Psoas muscle (tissue), 8 donors: ENCODE data around the gene CLEC16A. TPM values are rescaled to one million over a fixed set of nuclear protein-coding genes. Genes with fewer than 3 reads are reported as not detected.
"Not testable (repeated sequence)": the region's sequence is repeated elsewhere in the genome, so short reads cannot be mapped to it uniquely, and the experiment has no call there.

Source experiments
- ATAC-seq, 4 donors: fragments of 200-7000 bp; cut with Tn5 transposase; one replicate each; pipeline ENCODE4 v1.9.1; 2020; ENCODE audit warnings: moderate library complexity in 3 of 4, mild to moderate bottlenecking in 2 of 4
- DNase-seq, 2 donors: peaks; one replicate each; pipeline ENCODE4 v3.0.0-alpha.2; 2020
- H3K27ac ChIP-seq: fragments of 200-600 bp; one replicate; pipeline ENCODE4 v1.8.0; 2022
- H3K27me3 ChIP-seq, 3 donors: fragments of 200-600 bp in 1 of 3; one replicate each; pipeline versions ENCODE4 v1.6.1 to v1.8.0; 2013 to 2022; ENCODE audit warnings: low read length in 2 of 3, mild to moderate bottlenecking in 2 of 3, moderate library complexity in 1 of 3; ENCODE audit not compliant: insufficient read depth in 3 of 3
- H3K36me3 ChIP-seq, 2 donors: fragments of 200-600 bp in 1 of 2; one replicate each; pipeline versions ENCODE4 v1.6.1 to v1.8.0; 2013 to 2022; ENCODE audit warnings: low read depth in 1 of 2, mild to moderate bottlenecking in 1 of 2, moderate library complexity in 1 of 2; ENCODE audit not compliant: insufficient read depth in 1 of 2
- H3K4me1 ChIP-seq: fragments of 200-600 bp; one replicate; pipeline ENCODE4 v1.8.0; 2022
- H3K4me3 ChIP-seq: fragments of 200-600 bp; one replicate; pipeline ENCODE4 v1.8.0; 2022; ENCODE audit warnings: mild to moderate bottlenecking
- H3K9me3 ChIP-seq: fragments of 200-600 bp; one replicate; pipeline ENCODE4 v1.8.0; 2022
- WGBS, 3 donors: extraction: QIAGEN DNeasy Blood & Tissue Kit; methylation state at CpG; one replicate each; pipeline versions ENCODE4 v1.1.6 to v1.1.7; 2013; 5-methylcytosine and 5-hydroxymethylcytosine counted together
- intact Hi-C, 2 donors: fragments of 100-400 bp; cut with DNase I; formaldehyde crosslinking; loops; one replicate each; pipeline versions ENCODE4 v1.11.0 to v1.14.2; 2022
- polyA plus RNA-seq, 3 donors: library from polyadenylated mRNA; stranded (reverse); fragments of 200-250 nt; gene quantifications; one replicate each; pipeline ENCODE4 v1.2.3, GENCODE V29; 2013
- total RNA-seq, 4 donors: library from RNA; stranded (reverse); fragmentation: NEBNext Ultra II Directional in 2 of 4; extraction: Animal tissue kit (Norgen Biotek cat#: 25700) in 2 of 4; gene quantifications; one replicate each; pipeline versions ENCODE4 v1.2.1 to v1.2.4, GENCODE V29; 2021 to 2023
- TF ChIP-seq, protein P1 (sequence below): fragments of 200-600 bp; IDR thresholded peaks from one replicate; pipeline ENCODE4 v1.8.0; 2022; ENCODE audit warnings: antibody characterized with exemption
- donor health status: healthy with polysubstance abuse.
- donor health status: DM: no; HTN: no; CAD: no; lungs with moderate emphysema.
- donor health status: Bipolar disorder and iron deficiency.
- donor health status: healthy.
- donor health status: DM: yes; HTN: yes; CAD: no.
- donor health status: DM: no; HTN: no; CAD: no.
- donor health status: DM: no; HTN: no; CAD: no.
- donor health status: DM: yes; HTN: yes; CAD: no.

CLEC16A gene
- total and polyA plus RNA-seq, 7 donors: 13.1 to 28.1 (median 21.4) TPM

DNA sequence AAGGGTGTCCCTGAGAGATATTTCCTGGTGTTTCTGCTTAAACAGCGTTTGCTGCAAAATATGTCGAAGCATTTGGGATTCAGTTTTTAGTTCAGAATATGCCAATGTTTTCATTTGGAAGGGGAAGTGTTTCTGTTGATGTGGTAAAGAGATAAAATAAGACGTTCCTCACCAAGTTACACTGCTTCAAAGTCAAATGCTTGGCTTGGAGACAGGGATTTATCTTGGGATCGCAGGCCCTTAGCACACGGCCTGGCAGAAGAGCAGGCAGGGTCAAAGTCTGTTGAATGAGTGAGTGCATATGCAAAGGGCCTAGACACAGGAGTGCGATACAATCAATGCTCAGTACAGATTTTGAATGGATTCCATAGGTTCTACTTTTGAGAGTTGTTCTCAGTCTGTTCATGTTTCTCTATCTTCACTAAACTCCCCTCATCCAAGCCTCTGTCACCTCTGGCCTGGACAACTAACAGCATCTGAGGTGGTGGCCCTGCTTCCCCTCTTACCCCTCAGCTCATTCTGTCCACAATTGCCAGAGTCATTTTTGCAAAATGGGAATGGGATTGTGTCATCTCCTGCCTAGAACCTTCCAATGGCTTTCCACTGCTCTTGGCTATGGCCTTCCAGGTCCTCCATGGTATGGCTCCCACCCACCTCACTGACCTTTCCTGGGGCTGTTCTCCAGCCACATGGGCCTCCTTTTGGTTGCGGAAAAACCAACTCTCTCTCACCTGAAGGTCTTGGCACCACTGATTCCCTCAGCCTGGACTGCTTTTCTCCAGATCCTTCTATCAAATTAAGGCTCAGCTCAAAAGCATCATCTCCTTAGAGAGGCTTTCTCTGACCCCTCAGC, 5.3 kb upstream of the CLEC16A start:
- Histone ChIP-seq H3K4me1 (peaks cover 77% of the 10 kb centered on the region), H3K36me3 (no peaks in the 10 kb centered on the region), H3K4me3 (peak overlapping the region; percentile 86), H3K27me3 (no peaks in the 10 kb centered on the region), H3K27ac (peak overlapping the region; percentile 91), H3K9me3 (no peaks in the 10 kb centered on the region)
- intact Hi-C loops: no loop called here
- TF ChIP-seq, protein P1, sequence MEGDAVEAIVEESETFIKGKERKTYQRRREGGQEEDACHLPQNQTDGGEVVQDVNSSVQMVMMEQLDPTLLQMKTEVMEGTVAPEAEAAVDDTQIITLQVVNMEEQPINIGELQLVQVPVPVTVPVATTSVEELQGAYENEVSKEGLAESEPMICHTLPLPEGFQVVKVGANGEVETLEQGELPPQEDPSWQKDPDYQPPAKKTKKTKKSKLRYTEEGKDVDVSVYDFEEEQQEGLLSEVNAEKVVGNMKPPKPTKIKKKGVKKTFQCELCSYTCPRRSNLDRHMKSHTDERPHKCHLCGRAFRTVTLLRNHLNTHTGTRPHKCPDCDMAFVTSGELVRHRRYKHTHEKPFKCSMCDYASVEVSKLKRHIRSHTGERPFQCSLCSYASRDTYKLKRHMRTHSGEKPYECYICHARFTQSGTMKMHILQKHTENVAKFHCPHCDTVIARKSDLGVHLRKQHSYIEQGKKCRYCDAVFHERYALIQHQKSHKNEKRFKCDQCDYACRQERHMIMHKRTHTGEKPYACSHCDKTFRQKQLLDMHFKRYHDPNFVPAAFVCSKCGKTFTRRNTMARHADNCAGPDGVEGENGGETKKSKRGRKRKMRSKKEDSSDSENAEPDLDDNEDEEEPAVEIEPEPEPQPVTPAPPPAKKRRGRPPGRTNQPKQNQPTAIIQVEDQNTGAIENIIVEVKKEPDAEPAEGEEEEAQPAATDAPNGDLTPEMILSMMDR: no peak
- ATAC-seq: no peak
- no peak for DNase-seq
- 36 to 48% (median 40%) methylated on average over 7 of the region's 7 CpGs for WGBS, 3 donors

DNA sequence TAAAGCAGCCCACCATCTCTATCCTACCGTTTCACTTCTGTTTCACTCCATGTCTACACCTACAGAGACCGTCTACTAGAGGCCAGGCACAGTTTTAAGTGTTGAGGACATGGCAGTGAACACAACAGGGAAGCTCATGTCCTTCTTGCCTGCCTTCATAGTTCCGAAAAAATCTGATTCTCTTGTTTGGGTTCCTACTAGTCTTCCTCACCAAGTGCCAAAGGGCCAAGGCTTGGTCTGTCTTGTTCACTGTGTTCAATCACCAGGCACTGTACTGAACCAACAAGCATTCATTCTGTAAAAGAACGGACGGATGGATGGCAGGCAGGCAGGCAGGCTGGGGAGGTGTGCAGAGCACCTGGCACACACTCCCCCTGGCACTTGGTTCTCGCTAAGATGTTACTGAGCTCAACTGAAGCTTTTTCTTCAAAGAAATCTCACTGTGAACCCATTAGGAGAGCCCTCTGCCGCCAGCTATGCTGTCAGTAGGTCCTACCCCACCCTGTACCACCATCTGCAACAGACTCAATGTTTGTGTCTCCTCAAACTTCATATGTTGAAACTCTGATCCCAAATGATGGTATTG, 4.6 kb upstream of the CLEC16A start:
- no peaks in the 10 kb centered on the region for H3K27me3 ChIP-seq
- DNase-seq (no peak), ATAC-seq (no peak)
- no peaks in the 10 kb centered on the region for H3K36me3 ChIP-seq
- WGBS, 3 donors: 59 to 72% (median 60%) methylated on average over 7 of the region's 7 CpGs
- H3K4me3 ChIP-seq: peak overlapping the region; percentile 86
- TF ChIP-seq, protein P1: no peak
- H3K27ac ChIP-seq: peak overlapping the region; percentile 91
- intact Hi-C loops: no loop called here
- no peaks in the 10 kb centered on the region for H3K9me3 ChIP-seq
- peaks cover 69% of the 10 kb centered on the region for H3K4me1 ChIP-seq

DNA sequence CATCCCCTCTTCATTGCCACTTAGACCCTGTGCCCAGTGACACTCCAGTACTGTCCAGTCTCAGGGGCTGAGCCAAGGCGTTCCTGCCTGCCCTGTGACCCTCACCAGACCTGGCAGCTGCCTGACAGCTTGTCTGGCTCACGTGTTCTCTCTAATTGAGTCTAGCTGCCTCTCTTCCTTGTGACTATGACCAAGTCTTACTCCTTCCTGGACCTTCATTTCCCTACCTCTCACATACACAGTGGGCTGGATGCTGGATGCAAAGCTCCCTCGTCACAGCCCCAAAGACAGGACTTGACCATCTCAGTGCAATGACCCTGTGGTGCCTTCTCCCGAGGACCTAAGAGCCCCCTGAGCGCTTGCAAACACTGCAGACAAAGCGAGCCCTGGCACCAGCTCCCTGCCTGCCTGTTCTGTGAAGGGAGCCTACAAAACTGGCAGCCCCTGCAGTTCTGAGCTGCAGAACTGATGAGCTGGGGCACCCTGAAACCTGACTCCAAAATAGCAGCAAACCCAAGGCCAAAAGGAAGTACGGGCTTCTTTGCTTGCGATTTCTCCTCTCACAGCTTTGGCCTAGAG, 3.8 kb upstream of the CLEC16A start:
- TF ChIP-seq, protein P1: no peak
- intact Hi-C loops: no loop called here
- Histone ChIP-seq H3K27ac (peak overlapping the region; percentile 91), H3K36me3 (no peaks in the 10 kb centered on the region), H3K27me3 (no peaks in the 10 kb centered on the region), H3K9me3 (no peaks in the 10 kb centered on the region), H3K4me3 (peak overlapping the region; percentile 86), H3K4me1 (peaks cover 67% of the 10 kb centered on the region)
- ATAC-seq (peak in 2 of 4 donors; percentile 20 to 21), DNase-seq (peak in 1 of 2 donors; percentile 67)
- WGBS, 3 donors: 8 to 11% (median 9%) methylated on average over 8 of the region's 8 CpGs

DNA sequence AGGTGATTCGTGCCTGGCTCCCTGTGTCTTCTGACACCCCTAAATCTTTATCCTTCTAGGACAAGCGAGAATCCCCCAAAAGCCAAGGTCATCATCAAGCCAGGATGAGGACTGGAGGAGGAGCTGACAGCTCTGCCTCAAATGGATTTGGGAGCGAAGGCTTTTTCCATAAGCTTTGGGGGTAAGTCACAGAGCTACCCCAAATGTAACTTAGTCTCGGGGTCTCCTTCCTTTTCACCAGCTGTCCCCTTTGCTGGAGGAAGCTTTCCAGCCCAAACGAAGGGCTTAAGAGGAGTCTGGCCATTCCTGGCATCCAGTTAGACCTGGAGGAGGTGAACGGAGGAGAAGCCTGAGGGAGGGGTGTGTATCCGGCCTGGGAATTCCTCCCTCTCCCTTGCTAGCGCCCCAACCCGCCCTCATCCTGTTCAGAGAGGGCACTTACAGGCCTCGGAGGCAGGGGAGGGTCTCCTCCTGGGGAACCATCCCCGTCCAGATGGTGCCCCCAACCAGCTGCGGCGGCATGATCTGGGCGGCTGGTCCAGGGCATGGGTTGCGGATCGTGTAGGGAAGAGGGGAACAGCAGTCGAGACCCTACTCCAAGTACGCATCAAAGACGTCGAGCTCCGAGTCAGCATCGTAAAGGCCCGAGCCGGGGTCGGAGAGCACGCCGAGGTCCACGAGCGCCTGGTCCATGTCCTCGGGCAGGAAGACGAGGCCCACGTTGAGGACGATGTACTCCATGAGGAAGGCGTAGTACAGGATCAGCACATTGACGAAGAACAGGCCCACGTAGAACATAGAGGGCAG, 3.0 kb upstream of the CLEC16A start:
- DNase-seq: peak in 1 of 2 donors; percentile 58
- TF ChIP-seq, protein P1: no peak
- Histone ChIP-seq H3K27ac (peak overlapping the region; percentile 91), H3K4me3 (peak overlapping the region; percentile 86), H3K36me3 (no peaks in the 10 kb centered on the region), H3K4me1 (peaks cover 68% of the 10 kb centered on the region), H3K27me3 (no peaks in the 10 kb centered on the region), H3K9me3 (no peaks in the 10 kb centered on the region)
- 1 to 3% (median 2%) methylated on average over 27 to 35 of the region's 36 CpGs for WGBS, 3 donors
- intact Hi-C loops: no loop called here
- ATAC-seq: no peak

DNA sequence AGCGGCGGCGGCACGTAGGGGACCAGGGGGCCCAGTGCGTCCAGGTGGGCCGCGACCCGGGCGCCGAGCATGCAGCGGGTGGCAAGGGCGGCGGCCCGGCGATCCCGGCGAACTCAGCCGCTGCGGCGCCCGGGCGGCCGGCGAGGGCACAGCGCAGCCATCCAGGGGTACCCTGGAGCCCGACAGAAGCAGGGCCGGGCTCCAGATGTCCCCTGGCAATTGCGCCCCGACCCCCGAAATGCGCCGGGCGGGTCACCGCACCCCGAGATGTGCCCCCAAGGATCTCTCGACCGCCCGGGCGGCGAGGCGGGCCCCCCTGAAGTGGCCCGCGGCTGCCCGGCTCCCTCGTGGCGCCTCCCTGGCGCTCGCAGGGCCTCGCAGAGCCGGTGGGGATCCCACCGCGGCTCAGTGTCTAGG, 2.4 kb upstream of the CLEC16A start:
- Histone ChIP-seq H3K4me1 (peaks cover 64% of the 10 kb centered on the region), H3K27ac (peak overlapping the region; percentile 91), H3K4me3 (peak overlapping the region; percentile 86)
- DNase-seq, intact Hi-C loops, H3K36me3 ChIP-seq, H3K9me3 ChIP-seq, H3K27me3 ChIP-seq: not testable (repeated sequence)
- peak in 3 of 4 donors; percentile 0 to 17 (median 6) for ATAC-seq
- 0 to 1% (median 0%) methylated on average over 30 to 52 of the region's 52 CpGs for WGBS, 3 donors
